GM12801 (cell line): ENCODE measurements around the gene AADAT.

ENCODE experiments used
- CTCF ChIP-seq: IDR thresholded peaks from one replicate; pipeline ENCODE4 v1.5.1; 2011; ENCODE audit warnings: control low read depth; ENCODE audit not compliant: insufficient read length; ENCODE audit errors: extremely low read depth

AADAT gene

GRCh38 chr4:170026253-170027021 is 63.3 kb downstream of the AADAT start, which contains the start of gene MFAP3L:
Gene MFAP3L (minus strand): TSS chr4:170026395. CDS start chr4:170005877, 20,518 bp downstream.
- TF ChIP-seq CTCF = no peak

GRCh38 chr4:170025523-170026252 is 64.1 kb downstream of the AADAT start:
- TF ChIP-seq CTCF = no peak

GRCh38 chr4:170022211-170022610 is 67.5 kb downstream of the AADAT start:
- no peak for TF ChIP-seq CTCF

GRCh38 chr4:170017252-170017651 is 72.5 kb downstream of the AADAT start:
- no peak for TF ChIP-seq CTCF

- TF ChIP-seq CTCF = no peak
Measured at GRCh38 chr4:170015285-170015684, 74.5 kb downstream of the AADAT start.

GRCh38 chr4:170014359-170015011 is 75.3 kb downstream of the AADAT start:
- no peak for TF ChIP-seq CTCF

GRCh38 chr4:170012629-170012958 is 77.2 kb downstream of the AADAT start:
- TF ChIP-seq CTCF = no peak
